ENCODE measurements around the gene CNPY1.

- TF ChIP-seq POLR2A (IDR thresholded peaks at IDR 0.05; ENCODE audit: low read length): no peak
- TF ChIP-seq GATA1 (IDR thresholded peaks at IDR 0.05; ENCODE audit: low read depth, low read length): no peak
Measured at GRCh38 chr7:155455132-155455693, 91.1 kb downstream of the CNPY1 start.

Measured in erythroblast (primary cell).